Neural progenitor cell (in vitro differentiated cells): Measurements from ENCODE around the gene PSTPIP1.

ENCODE experiments used
- CTCF ChIP-seq: fragments of 200-600 bp; sonication (generic); IDR thresholded peaks from 2 replicates; pipeline ENCODE4 v1.5.1; 2017; ENCODE audit warnings: antibody characterized with exemption, mild to moderate bottlenecking
- EZH2 ChIP-seq: fragments of 200-600 bp; sonication (generic); IDR thresholded peaks from 2 replicates; pipeline ENCODE4 v1.6.1; 2017; ENCODE audit warnings: antibody characterized with exemption, mild to moderate bottlenecking, moderate library complexity
- EZH2phosphoT487 ChIP-seq: fragments of 200-600 bp; sonication (generic); IDR thresholded peaks from 2 replicates; pipeline ENCODE4 v1.6.1; 2017; ENCODE audit warnings: antibody characterized with exemption

- TF ChIP-seq EZH2 = no peak
- TF ChIP-seq CTCF = no peak
- TF ChIP-seq EZH2phosphoT487 = no peak
These were observed 12.6 kb upstream of the PSTPIP1 start for GRCh38 chr15:76982356-76982755.
